Lower leg skin (tissue), 3 donors: ENCODE measurements around the gene ARHGEF33.

Experiments
- CTCF ChIP-seq, 3 donors: fragments of 450-650 bp; IDR thresholded peaks; one replicate each; pipeline ENCODE4 v1.5.1; 2016; ENCODE audit warnings: antibody characterized with exemption in 3 of 3, mild to moderate bottlenecking in 3 of 3, moderate library complexity in 2 of 3
- POLR2A ChIP-seq, 2 donors: fragments of 450-650 bp; IDR thresholded peaks; one replicate each; pipeline ENCODE4 v1.6.1; 2016 to 2017; ENCODE audit warnings: antibody characterized with exemption in 2 of 2, mild to moderate bottlenecking in 1 of 2, moderate library complexity in 1 of 2

GRCh38 chr2:38922902-38923301, 33.2 kb downstream of the ARHGEF33 start:
- TF ChIP-seq CTCF (IDR thresholded peaks at IDR 0.05) (no peak), POLR2A (IDR thresholded peaks at IDR 0.05) (no peak)
